Esophagus squamous epithelium (tissue), 5 donors: ENCODE measurements around the gene GRM6. TPM values are rescaled to one million over a fixed set of nuclear protein-coding genes. Genes with fewer than 3 reads are reported as not detected.

Experiments
- DNase-seq: peaks from one replicate; lab custom pipeline; 2025; lab: John Stamatoyannopoulos, UW
- H3K27ac ChIP-seq, 4 donors: fragments of 200-600 bp; sonication (generic); one replicate each; pipeline ENCODE4 v1.5.1; 2016 to 2019; ENCODE audit warnings: mild to moderate bottlenecking in 1 of 4
- H3K27me3 ChIP-seq, 4 donors: fragments of 200-600 bp; sonication (generic); 1 replicate in 3 of 4; 2 replicates in 1 of 4; pipeline versions ENCODE4 v1.5.1 to v1.6.0; 2017 to 2021; ENCODE audit warnings: antibody characterized with exemption in 1 of 4
- H3K36me3 ChIP-seq, 3 donors: fragments of 200-600 bp; sonication (generic); one replicate each; pipeline ENCODE4 v1.5.1; 2016 to 2019
- H3K4me1 ChIP-seq, 3 donors: fragments of 200-600 bp; sonication (generic); one replicate each; pipeline ENCODE4 v1.5.1; 2017 to 2019
- H3K4me3 ChIP-seq, 4 donors: fragments of 200-600 bp; sonication (generic); 1 replicate in 3 of 4; 2 replicates in 1 of 4; pipeline ENCODE4 v1.5.1; 2016 to 2019; ENCODE audit warnings: mild to moderate bottlenecking in 2 of 4, moderate library complexity in 1 of 4
- H3K9me3 ChIP-seq, 3 donors: fragments of 200-600 bp; sonication (generic); one replicate each; pipeline ENCODE4 v1.5.1; 2016 to 2019
- POLR2A ChIP-seq, 4 donors: fragments of 450-650 bp; IDR thresholded peaks; one replicate each; pipeline ENCODE4 v1.6.1; 2017; ENCODE audit warnings: antibody characterized with exemption in 4 of 4, mild to moderate bottlenecking in 4 of 4, moderate library complexity in 3 of 4
- WGBS, 2 donors: methylation state at CpG; one replicate each; pipeline ENCODE4 v1.1.5; 2018; 5-methylcytosine and 5-hydroxymethylcytosine counted together
- intact Hi-C: fragments of 100-400 bp; cut with DNase I; formaldehyde crosslinking; loops from one replicate; pipeline ENCODE4 v1.15.0; 2022
- total RNA-seq, 4 donors: library from RNA; depleted of rRNA; stranded (reverse); fragments of >200 nt; gene quantifications; one replicate each; pipeline ENCODE4 v1.1.0, GENCODE V29; 2016
- TF ChIP-seq, protein P1 (sequence below), 6 experiments: fragments of 450-650 bp in 4 of 6; fragments of 200-600 bp in 2 of 6; sonication (generic) in 2 of 6; IDR thresholded peaks; one replicate each; pipeline ENCODE4 v1.5.1; 2016 to 2019; ENCODE audit warnings: antibody characterized with exemption in 6 of 6, mild to moderate bottlenecking in 4 of 6, moderate library complexity in 4 of 6
- donor health status: DM: yes; HTN: yes; CAD: no.

The GRM6 gene
- total RNA-seq, 4 donors from 2014 or later, result not detected

DNA sequence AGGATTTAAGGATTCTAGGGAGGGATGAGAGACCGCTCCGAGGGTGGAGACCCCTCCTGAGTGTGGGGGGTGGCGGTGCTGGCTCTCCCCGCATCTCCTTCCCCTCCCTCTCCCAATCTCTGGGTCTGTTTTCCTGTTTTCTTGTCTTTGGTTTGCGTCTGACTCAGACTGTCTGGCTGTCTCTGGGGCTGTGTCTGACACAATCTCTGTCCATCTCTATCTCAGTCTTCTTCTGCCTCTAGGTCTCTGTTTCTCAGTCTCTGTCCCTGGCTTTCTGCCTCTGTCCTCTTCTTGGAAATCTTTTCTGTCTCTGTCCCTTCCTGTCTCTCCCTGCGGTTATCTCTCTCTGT, 196 bp upstream of the GRM6 start:
- intact Hi-C loops, result no loop called here
- Histone ChIP-seq H3K9me3 (peaks cover 0 to 11% (median 3%) of the 10 kb centered on the region in 3 donors), H3K36me3 (no peaks in the 10 kb centered on the region), H3K27ac (no peak overlapping the region), H3K4me3 (no peak overlapping the region), H3K27me3 (peaks cover 0 to 60% (median 3%) of the 10 kb centered on the region in 4 donors), H3K4me1 (peaks cover 0 to 13% (median 9%) of the 10 kb centered on the region in 3 donors)
- TF ChIP-seq POLR2A (IDR thresholded peaks at IDR 0.05), result no peak
- TF ChIP-seq, protein P1, sequence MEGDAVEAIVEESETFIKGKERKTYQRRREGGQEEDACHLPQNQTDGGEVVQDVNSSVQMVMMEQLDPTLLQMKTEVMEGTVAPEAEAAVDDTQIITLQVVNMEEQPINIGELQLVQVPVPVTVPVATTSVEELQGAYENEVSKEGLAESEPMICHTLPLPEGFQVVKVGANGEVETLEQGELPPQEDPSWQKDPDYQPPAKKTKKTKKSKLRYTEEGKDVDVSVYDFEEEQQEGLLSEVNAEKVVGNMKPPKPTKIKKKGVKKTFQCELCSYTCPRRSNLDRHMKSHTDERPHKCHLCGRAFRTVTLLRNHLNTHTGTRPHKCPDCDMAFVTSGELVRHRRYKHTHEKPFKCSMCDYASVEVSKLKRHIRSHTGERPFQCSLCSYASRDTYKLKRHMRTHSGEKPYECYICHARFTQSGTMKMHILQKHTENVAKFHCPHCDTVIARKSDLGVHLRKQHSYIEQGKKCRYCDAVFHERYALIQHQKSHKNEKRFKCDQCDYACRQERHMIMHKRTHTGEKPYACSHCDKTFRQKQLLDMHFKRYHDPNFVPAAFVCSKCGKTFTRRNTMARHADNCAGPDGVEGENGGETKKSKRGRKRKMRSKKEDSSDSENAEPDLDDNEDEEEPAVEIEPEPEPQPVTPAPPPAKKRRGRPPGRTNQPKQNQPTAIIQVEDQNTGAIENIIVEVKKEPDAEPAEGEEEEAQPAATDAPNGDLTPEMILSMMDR (IDR thresholded peaks at IDR 0.05), result no peak
- WGBS, 2 donors, result 12 to 13% methylated on average over 6 of the region's 6 CpGs
- DNase-seq, result no peak

DNA sequence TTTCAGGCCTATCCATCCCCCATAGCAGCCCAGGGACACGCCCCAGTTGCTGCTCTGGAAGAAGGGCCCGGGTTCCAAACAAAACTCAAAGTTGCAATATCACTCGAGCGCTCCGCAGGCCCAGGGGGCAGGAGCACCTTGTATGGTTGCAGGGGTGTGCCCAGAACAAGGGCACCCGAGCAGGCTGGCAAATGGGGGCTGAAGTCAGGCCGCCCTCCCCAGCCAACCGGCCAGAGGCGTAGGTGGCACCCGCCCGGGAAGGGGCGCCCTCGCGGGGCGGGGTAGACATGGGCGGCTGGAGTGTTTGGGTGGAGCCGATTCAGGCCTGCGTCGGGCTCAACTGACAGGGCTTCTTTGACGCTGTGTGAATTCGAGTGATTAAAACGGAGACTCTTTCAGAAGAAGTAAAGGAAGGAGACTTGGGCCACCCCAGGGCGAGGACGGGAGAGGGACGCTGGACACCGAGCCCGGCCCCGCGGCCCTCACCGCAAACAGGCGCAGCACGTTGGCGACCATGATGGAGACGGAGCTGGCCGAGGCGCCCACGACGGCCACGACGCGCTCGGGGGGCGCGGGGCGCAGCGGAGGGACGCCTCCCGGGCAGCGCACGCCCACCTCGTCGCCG, 1.1 kb downstream of the GRM6 start:
- TF ChIP-seq POLR2A (IDR thresholded peaks at IDR 0.05), result no peak
- TF ChIP-seq, protein P1 (IDR thresholded peaks at IDR 0.05), result no peak
- peaks cover 0 to 60% (median 3%) of the 10 kb centered on the region in 4 donors for H3K27me3 ChIP-seq
- H3K9me3 ChIP-seq, result peaks cover 0 to 23% (median 11%) of the 10 kb centered on the region in 3 donors
- no peak overlapping the region for H3K4me3 ChIP-seq
- 55 to 57% methylated on average over 6 to 12 of the region's 53 CpGs for WGBS, 2 donors
- intact Hi-C loops, result no loop called here
- no peak overlapping the region for H3K27ac ChIP-seq
- peaks cover 0 to 13% (median 9%) of the 10 kb centered on the region in 3 donors for H3K4me1 ChIP-seq
- no peaks in the 10 kb centered on the region for H3K36me3 ChIP-seq
- DNase-seq, result no peak

DNA sequence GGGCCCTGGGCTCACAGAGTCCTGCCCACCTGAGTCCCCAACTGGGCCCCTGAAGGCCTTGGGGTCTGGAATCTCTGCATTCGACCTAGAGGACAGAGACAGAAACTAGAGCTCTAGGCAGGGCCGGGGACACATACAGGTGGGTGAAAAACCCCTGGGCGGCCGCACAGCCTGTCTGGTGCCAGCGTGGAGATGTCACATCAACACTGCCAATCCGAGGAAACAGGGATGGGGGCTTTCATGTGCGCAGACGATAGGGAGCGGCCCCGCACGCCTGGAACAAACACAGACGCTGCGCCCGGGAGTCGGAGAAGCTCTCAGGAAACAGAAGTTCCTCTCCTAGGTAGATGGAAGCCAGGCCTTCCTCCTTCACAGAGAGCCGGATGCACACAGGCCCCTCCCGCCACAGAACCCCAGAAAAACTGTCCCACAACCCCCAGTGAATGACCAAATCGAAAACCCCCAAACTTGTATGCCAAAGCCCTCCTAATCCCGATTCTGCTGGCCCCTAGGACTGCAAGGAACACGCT, 1.8 kb downstream of the GRM6 start:
- no peak for TF ChIP-seq POLR2A (IDR thresholded peaks at IDR 0.05)
- TF ChIP-seq, protein P1 (IDR thresholded peaks at IDR 0.05), result no peak
- Histone ChIP-seq H3K4me3 (no peak overlapping the region), H3K36me3 (no peaks in the 10 kb centered on the region), H3K27me3 (peaks cover 0 to 60% (median 3%) of the 10 kb centered on the region in 4 donors), H3K4me1 (peaks cover 0 to 13% (median 9%) of the 10 kb centered on the region in 3 donors), H3K27ac (no peak overlapping the region), H3K9me3 (peaks cover 0 to 31% (median 11%) of the 10 kb centered on the region in 3 donors)
- DNase-seq, result no peak
- 53% methylated on average over 7 of the region's 20 CpGs; no CpG with 5 or more reads in 1 of the 2 donors for WGBS, 2 donors
- intact Hi-C loops, result no loop called here

DNA sequence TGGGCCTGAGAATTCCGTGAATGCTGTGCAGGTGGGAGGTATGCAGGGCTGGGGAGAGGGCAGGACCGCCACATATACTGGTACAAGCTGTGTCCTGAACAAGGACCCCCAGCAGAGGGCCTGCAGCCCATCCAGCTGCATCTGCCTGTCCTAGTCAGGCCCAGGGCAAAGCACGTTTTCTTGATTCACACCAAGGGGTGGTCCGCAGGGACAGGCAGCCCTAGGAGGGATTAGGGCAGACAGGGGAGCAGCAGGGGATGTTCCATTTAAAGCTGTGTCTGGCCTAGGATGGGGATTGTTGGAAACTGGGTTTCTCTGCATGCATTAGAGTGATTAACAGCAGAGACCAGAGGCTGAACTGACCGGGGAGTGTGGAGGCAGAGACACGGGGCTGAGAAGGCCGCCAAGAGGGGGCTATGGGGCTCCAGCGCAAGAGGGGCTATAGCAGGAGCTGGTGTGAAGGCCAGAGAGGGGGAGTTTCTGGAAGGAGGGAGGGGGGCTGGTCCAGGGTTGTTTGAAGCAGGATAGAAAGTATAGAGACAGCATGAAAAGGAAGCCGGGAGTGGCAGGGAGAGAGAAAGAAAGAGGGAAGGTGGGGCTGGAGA, 2.7 kb downstream of the GRM6 start:
- 52 to 69% methylated on average over 7 to 8 of the region's 9 CpGs for WGBS, 2 donors
- TF ChIP-seq POLR2A (IDR thresholded peaks at IDR 0.05), result no peak
- TF ChIP-seq, protein P1 (IDR thresholded peaks at IDR 0.05), result no peak
- Histone ChIP-seq H3K9me3 (peaks cover 0 to 35% (median 11%) of the 10 kb centered on the region in 3 donors), H3K36me3 (no peaks in the 10 kb centered on the region), H3K27me3 (peaks cover 0 to 60% (median 3%) of the 10 kb centered on the region in 4 donors), H3K27ac (no peak overlapping the region), H3K4me1 (peaks cover 0 to 13% (median 9%) of the 10 kb centered on the region in 3 donors), H3K4me3 (no peak overlapping the region)
- intact Hi-C loops, result no loop called here
- DNase-seq, result no peak
